ENCODE data around the gene SPIRE1.
"Not testable (repeated sequence)": the region's sequence is repeated elsewhere in the genome, so short reads cannot be mapped to it uniquely, and the experiment has no call there.

The SPIRE1 gene

GRCh38 chr18:12628706-12629702 is 28.9 kb downstream of the SPIRE1 start:
- no peaks in the 10 kb centered on the region for H3K36me3 ChIP-seq (ENCODE audit: control insufficient read depth, insufficient read depth, low read length)
- no peak overlapping the region for H3K27ac ChIP-seq (ENCODE audit: low read depth, low read length)
- no peak overlapping the region for H3K4me3 ChIP-seq (ENCODE audit: low read depth, low read length)
- no peaks in the 10 kb centered on the region for H3K27me3 ChIP-seq (ENCODE audit: control insufficient read depth, insufficient read depth, low read length)
- no peak overlapping the region for H3K9ac ChIP-seq (ENCODE audit: low read length)
- H3K4me1 ChIP-seq (ENCODE audit: control insufficient read depth, insufficient read depth, low read length): no peaks in the 10 kb centered on the region
- H3K9me3 ChIP-seq (ENCODE audit: control insufficient read depth, insufficient read depth, low read depth, low read length): no peaks in the 10 kb centered on the region

- H3K4me3 ChIP-seq (ENCODE audit: low read depth, low read length); H3K9me3 ChIP-seq (ENCODE audit: control insufficient read depth, insufficient read depth, low read depth, low read length); H3K4me1 ChIP-seq (ENCODE audit: control insufficient read depth, insufficient read depth, low read length): not testable (repeated sequence)
Observed at GRCh38 chr18:12627199-12627598, 30.7 kb downstream of the SPIRE1 start.

GRCh38 chr18:12625241-12625640 is 32.7 kb downstream of the SPIRE1 start:
- H3K9me3 ChIP-seq (ENCODE audit: control insufficient read depth, insufficient read depth, low read depth, low read length): no peaks in the 10 kb centered on the region
- H3K4me1 ChIP-seq (ENCODE audit: control insufficient read depth, insufficient read depth, low read length): no peaks in the 10 kb centered on the region
- H3K27ac ChIP-seq (ENCODE audit: low read depth, low read length): no peak overlapping the region
- H3K36me3 ChIP-seq (ENCODE audit: control insufficient read depth, insufficient read depth, low read length): no peaks in the 10 kb centered on the region
- no peak overlapping the region for H3K9ac ChIP-seq (ENCODE audit: low read length)
- no peak overlapping the region for H3K4me3 ChIP-seq (ENCODE audit: low read depth, low read length)
- no peaks in the 10 kb centered on the region for H3K27me3 ChIP-seq (ENCODE audit: control insufficient read depth, insufficient read depth, low read length)

More at GRCh38 chr18:12627199-12627598, 30.7 kb downstream of the SPIRE1 start:
- H3K9ac ChIP-seq (ENCODE audit: low read length); H3K36me3 ChIP-seq (ENCODE audit: control insufficient read depth, insufficient read depth, low read length); H3K27ac ChIP-seq (ENCODE audit: low read depth, low read length); H3K27me3 ChIP-seq (ENCODE audit: control insufficient read depth, insufficient read depth, low read length): not testable (repeated sequence)

- Histone ChIP-seq H3K9ac (ENCODE audit: low read length) (no peak overlapping the region), H3K4me3 (ENCODE audit: low read depth, low read length) (no peak overlapping the region), H3K9me3 (ENCODE audit: control insufficient read depth, insufficient read depth, low read depth, low read length) (no peaks in the 10 kb centered on the region), H3K27me3 (ENCODE audit: control insufficient read depth, insufficient read depth, low read length) (no peaks in the 10 kb centered on the region), H3K27ac (ENCODE audit: low read depth, low read length) (no peak overlapping the region), H3K36me3 (ENCODE audit: control insufficient read depth, insufficient read depth, low read length) (no peaks in the 10 kb centered on the region), H3K4me1 (ENCODE audit: control insufficient read depth, insufficient read depth, low read length) (no peaks in the 10 kb centered on the region)
Observed at GRCh38 chr18:12621742-12622306, 36.1 kb downstream of the SPIRE1 start.

GRCh38 chr18:12615748-12616147 is 42.2 kb downstream of the SPIRE1 start:
- H3K27ac ChIP-seq (ENCODE audit: low read depth, low read length): 0 out of 2 replicates have a peak overlapping the region, but pooled peaks have one; percentile 23
- no peak overlapping the region for H3K9ac ChIP-seq (ENCODE audit: low read length)
- H3K4me3 ChIP-seq (ENCODE audit: low read depth, low read length): no peak overlapping the region
- H3K27me3 ChIP-seq (ENCODE audit: control insufficient read depth, insufficient read depth, low read length): no peaks in the 10 kb centered on the region
- H3K36me3 ChIP-seq (ENCODE audit: control insufficient read depth, insufficient read depth, low read length): no peaks in the 10 kb centered on the region
- no peaks in the 10 kb centered on the region for H3K9me3 ChIP-seq (ENCODE audit: control insufficient read depth, insufficient read depth, low read depth, low read length)
- 0 out of 2 replicates have a peak, but pooled peaks cover 4% of the 10 kb centered on the region for H3K4me1 ChIP-seq (ENCODE audit: control insufficient read depth, insufficient read depth, low read length)

GRCh38 chr18:12608301-12608700 is 49.6 kb downstream of the SPIRE1 start:
- H3K4me1 ChIP-seq (ENCODE audit: control insufficient read depth, insufficient read depth, low read length): peaks cover 32% of the 10 kb centered on the region
- no peak overlapping the region for H3K27ac ChIP-seq (ENCODE audit: low read depth, low read length)
- no peaks in the 10 kb centered on the region for H3K36me3 ChIP-seq (ENCODE audit: control insufficient read depth, insufficient read depth, low read length)
- no peak overlapping the region for H3K4me3 ChIP-seq (ENCODE audit: low read depth, low read length)
- no peak overlapping the region for H3K9ac ChIP-seq (ENCODE audit: low read length)
- H3K27me3 ChIP-seq (ENCODE audit: control insufficient read depth, insufficient read depth, low read length): no peaks in the 10 kb centered on the region
- no peaks in the 10 kb centered on the region for H3K9me3 ChIP-seq (ENCODE audit: control insufficient read depth, insufficient read depth, low read depth, low read length)

GRCh38 chr18:12606592-12607315 is 51.2 kb downstream of the SPIRE1 start:
- H3K4me3 ChIP-seq (ENCODE audit: low read depth, low read length): no peak overlapping the region
- H3K36me3 ChIP-seq (ENCODE audit: control insufficient read depth, insufficient read depth, low read length): no peaks in the 10 kb centered on the region
- H3K27me3 ChIP-seq (ENCODE audit: control insufficient read depth, insufficient read depth, low read length): no peaks in the 10 kb centered on the region
- no peaks in the 10 kb centered on the region for H3K9me3 ChIP-seq (ENCODE audit: control insufficient read depth, insufficient read depth, low read depth, low read length)
- no peak overlapping the region for H3K9ac ChIP-seq (ENCODE audit: low read length)
- H3K27ac ChIP-seq (ENCODE audit: low read depth, low read length): no peak overlapping the region
- peaks cover 32% of the 10 kb centered on the region for H3K4me1 ChIP-seq (ENCODE audit: control insufficient read depth, insufficient read depth, low read length)

- H3K9ac ChIP-seq (ENCODE audit: low read length): no peak overlapping the region
- H3K27me3 ChIP-seq (ENCODE audit: control insufficient read depth, insufficient read depth, low read length): no peaks in the 10 kb centered on the region
- H3K4me1 ChIP-seq (ENCODE audit: control insufficient read depth, insufficient read depth, low read length): peaks cover 20% of the 10 kb centered on the region
- no peak overlapping the region for H3K4me3 ChIP-seq (ENCODE audit: low read depth, low read length)
- H3K9me3 ChIP-seq (ENCODE audit: control insufficient read depth, insufficient read depth, low read depth, low read length): no peaks in the 10 kb centered on the region
- no peaks in the 10 kb centered on the region for H3K36me3 ChIP-seq (ENCODE audit: control insufficient read depth, insufficient read depth, low read length)
- H3K27ac ChIP-seq (ENCODE audit: low read depth, low read length): no peak overlapping the region
Observed at GRCh38 chr18:12604445-12605007, 53.4 kb downstream of the SPIRE1 start.

GRCh38 chr18:12599966-12600365 is 57.9 kb downstream of the SPIRE1 start:
- H3K4me1 ChIP-seq (ENCODE audit: control insufficient read depth, insufficient read depth, low read length): peaks cover 9% of the 10 kb centered on the region; the same call in 1 of the 2 replicates
- H3K27me3 ChIP-seq (ENCODE audit: control insufficient read depth, insufficient read depth, low read length): no peaks in the 10 kb centered on the region
- no peaks in the 10 kb centered on the region for H3K9me3 ChIP-seq (ENCODE audit: control insufficient read depth, insufficient read depth, low read depth, low read length)
- no peak overlapping the region for H3K4me3 ChIP-seq (ENCODE audit: low read depth, low read length)
- no peak overlapping the region for H3K9ac ChIP-seq (ENCODE audit: low read length)
- H3K36me3 ChIP-seq (ENCODE audit: control insufficient read depth, insufficient read depth, low read length): no peaks in the 10 kb centered on the region
- H3K27ac ChIP-seq (ENCODE audit: low read depth, low read length): no peak overlapping the region

- peaks cover 9% of the 10 kb centered on the region; the same call in 1 of the 2 replicates for H3K4me1 ChIP-seq (ENCODE audit: control insufficient read depth, insufficient read depth, low read length)
- H3K9me3 ChIP-seq (ENCODE audit: control insufficient read depth, insufficient read depth, low read depth, low read length): no peaks in the 10 kb centered on the region
- H3K9ac ChIP-seq (ENCODE audit: low read length): no peak overlapping the region
- no peaks in the 10 kb centered on the region for H3K27me3 ChIP-seq (ENCODE audit: control insufficient read depth, insufficient read depth, low read length)
- no peak overlapping the region for H3K4me3 ChIP-seq (ENCODE audit: low read depth, low read length)
- H3K36me3 ChIP-seq (ENCODE audit: control insufficient read depth, insufficient read depth, low read length): no peaks in the 10 kb centered on the region
- no peak overlapping the region for H3K27ac ChIP-seq (ENCODE audit: low read depth, low read length)
Observed at GRCh38 chr18:12599543-12599942, 58.4 kb downstream of the SPIRE1 start.

Data from HUES6 (cell line).